IMR-90 (cell line): ENCODE results near the gene TBXAS1.
"Not testable (repeated sequence)": the region's sequence is repeated elsewhere in the genome, so short reads cannot be mapped to it uniquely, and the experiment has no call there.

Experiments
- FOS ChIP-seq: fragments of 150-350 bp; IDR thresholded peaks from 2 replicates; pipeline ENCODE4 v1.6.1; 2016; ENCODE audit warnings: low read depth, low read length
- POLR2A ChIP-seq: IDR thresholded peaks from 2 replicates; pipeline ENCODE4 v1.6.1; 2012; ENCODE audit warnings: mild to moderate bottlenecking, low read depth, low read length
- TF ChIP-seq, protein P1 (sequence below): conservative IDR thresholded peaks from 2 replicates; pipeline ENCODE4 v1.5.1; 2012; ENCODE audit warnings: mild to moderate bottlenecking, low read depth, low read length, improper control_type of control experiment

DNA sequence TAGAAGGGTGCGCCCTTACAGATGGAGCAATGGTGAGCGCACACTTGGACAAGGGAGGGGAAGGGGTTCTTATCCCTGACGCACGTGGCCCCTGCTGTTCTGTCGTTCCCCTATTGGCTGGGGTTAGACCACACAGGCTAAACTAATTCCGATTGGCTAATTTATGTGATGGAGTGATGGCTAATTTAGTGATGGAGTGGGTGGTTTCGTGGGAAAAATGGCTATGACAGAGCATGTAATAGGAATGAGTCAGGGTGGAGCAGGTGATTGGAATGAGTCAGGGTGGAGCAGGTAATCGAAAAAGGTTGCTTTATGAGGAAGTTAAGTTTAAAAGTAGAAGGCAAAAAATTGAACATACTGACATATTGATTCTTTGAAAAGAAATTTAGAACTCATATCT, 100.2 kb downstream of the TBXAS1 start:
- TF ChIP-seq POLR2A, FOS: not testable (repeated sequence)
- TF ChIP-seq, protein P1, sequence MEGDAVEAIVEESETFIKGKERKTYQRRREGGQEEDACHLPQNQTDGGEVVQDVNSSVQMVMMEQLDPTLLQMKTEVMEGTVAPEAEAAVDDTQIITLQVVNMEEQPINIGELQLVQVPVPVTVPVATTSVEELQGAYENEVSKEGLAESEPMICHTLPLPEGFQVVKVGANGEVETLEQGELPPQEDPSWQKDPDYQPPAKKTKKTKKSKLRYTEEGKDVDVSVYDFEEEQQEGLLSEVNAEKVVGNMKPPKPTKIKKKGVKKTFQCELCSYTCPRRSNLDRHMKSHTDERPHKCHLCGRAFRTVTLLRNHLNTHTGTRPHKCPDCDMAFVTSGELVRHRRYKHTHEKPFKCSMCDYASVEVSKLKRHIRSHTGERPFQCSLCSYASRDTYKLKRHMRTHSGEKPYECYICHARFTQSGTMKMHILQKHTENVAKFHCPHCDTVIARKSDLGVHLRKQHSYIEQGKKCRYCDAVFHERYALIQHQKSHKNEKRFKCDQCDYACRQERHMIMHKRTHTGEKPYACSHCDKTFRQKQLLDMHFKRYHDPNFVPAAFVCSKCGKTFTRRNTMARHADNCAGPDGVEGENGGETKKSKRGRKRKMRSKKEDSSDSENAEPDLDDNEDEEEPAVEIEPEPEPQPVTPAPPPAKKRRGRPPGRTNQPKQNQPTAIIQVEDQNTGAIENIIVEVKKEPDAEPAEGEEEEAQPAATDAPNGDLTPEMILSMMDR, result not testable (repeated sequence)
